Measurements from ENCODE around the gene THADA. TPM values are rescaled to one million over a fixed set of nuclear protein-coding genes. Genes with fewer than 3 reads are reported as not detected.

THADA gene
- total RNA-seq (2022; extraction: Qiagen RNA extraction; ENCODE audit: low read depth), result 16.4 to 26.7 TPM (median 23.3 TPM) in 5 replicates

DNA sequence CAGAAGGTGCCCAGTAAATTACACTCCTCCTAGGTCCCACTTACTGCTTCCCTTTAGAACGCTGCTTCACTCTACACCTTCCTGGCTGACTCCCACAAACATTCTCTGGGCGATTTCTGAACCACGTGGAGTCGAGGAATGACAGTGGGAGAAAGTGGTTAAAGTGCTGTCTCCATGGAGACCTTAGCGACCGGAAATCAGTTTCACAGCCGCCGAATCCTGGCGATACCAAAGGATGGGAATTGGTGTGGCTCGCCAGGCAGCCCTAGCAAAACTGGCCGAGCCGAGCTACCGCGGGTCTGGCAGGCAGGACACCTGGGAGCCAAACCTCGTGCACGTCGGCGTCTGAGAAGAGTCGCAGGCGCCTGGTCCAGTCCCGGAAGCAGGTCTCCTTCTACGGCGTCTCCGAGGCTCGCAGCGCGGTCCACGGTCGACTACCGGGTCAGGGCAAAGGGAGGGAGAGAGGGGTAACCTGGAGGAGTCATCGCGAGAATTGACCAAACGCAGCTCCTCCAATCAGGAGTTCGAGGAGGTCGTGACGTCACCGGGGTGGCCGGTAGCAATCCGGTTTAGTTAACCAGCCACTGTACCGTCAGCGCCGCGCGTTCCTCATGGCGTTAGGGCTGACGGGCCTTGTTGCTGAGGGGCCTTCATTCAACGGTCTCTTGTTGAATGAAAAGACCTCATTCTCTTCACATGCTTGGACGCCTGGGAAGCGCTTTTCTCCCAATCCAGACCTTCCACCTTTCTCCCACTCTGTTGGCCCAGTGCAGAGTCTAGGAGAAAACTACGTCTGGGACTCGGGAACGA, at the start of gene THADA:
Gene THADA (minus strand): TSS at position 436 of the 810 bp plus-strand sequence. CDS start 3,646 bp downstream, outside the sequence.

GRCh38 chr2:43637030-43637803, 41.4 kb upstream of the THADA start, which contains the start of gene PLEKHH2:
TSS of gene PLEKHH2 (plus strand) at chr2:43637260. CDS start at chr2:43644674, 7,414 bp downstream.

GRCh38 chr2:43226558-43226954, 369.3 kb downstream of the THADA start, which contains the start of gene ZFP36L2:
TSS of gene ZFP36L2 (minus strand) at chr2:43226606. CDS start at chr2:43226315, 291 bp downstream.

Other genes with a start within 250 kb of the THADA start
- gene PLEKHH2, start 41.2 kb upstream of the THADA start, total RNA-seq (2022; extraction: Qiagen RNA extraction; ENCODE audit: low read depth), result 0.73 to 1.1 TPM (median 1.1 TPM) in 5 replicates
- gene C1GALT1C1L, start 80.4 kb upstream of the THADA start, total RNA-seq (2022; extraction: Qiagen RNA extraction; ENCODE audit: low read depth), result 1.7 to 2.5 TPM (median 2.0 TPM) in 5 replicates
- gene DYNC2LI1, start 178.0 kb upstream of the THADA start, total RNA-seq (2022; extraction: Qiagen RNA extraction; ENCODE audit: low read depth), result 11.9 to 19.3 TPM (median 14.9 TPM) in 5 replicates
- gene ABCG5, start 242.8 kb upstream of the THADA start, total RNA-seq (2022; extraction: Qiagen RNA extraction; ENCODE audit: low read depth), result not detected in 5 replicates
- not detected in 5 replicates for gene ABCG8, start 242.9 kb upstream of the THADA start, total RNA-seq (2022; extraction: Qiagen RNA extraction; ENCODE audit: low read depth)